Neural progenitor cell (in vitro differentiated cells): Measurements from ENCODE around the gene ABLIM2. TPM values are rescaled to one million over a fixed set of nuclear protein-coding genes. Genes with fewer than 3 reads are reported as not detected.

Experiments
- DNase-seq: peaks from one replicate; pipeline ENCODE4 v3.0.0-alpha.2; 2016; ENCODE audit warnings: low spot score
- H2AFZ ChIP-seq: fragments of 200-600 bp; sonication (generic); replicated peaks from 2 replicates; pipeline ENCODE4 v1.6.1; 2016; ENCODE audit warnings: antibody characterized with exemption
- H3F3A ChIP-seq: fragments of 200-600 bp; sonication (generic); 2 replicates; pipeline ENCODE4 v1.6.1; 2016; ENCODE audit warnings: antibody characterized with exemption, low read depth
- H3K27ac ChIP-seq: fragments of 200-600 bp; sonication (generic); 2 replicates; pipeline ENCODE4 v1.5.1; 2016; ENCODE audit warnings: mild to moderate bottlenecking
- H3K27me3 ChIP-seq: fragments of 200-600 bp; sonication (generic); 2 replicates; pipeline ENCODE4 v1.6.1; 2016; ENCODE audit warnings: mild to moderate bottlenecking, moderate library complexity
- H3K36me3 ChIP-seq: fragments of 200-600 bp; sonication (generic); 2 replicates; pipeline ENCODE4 v1.5.1; 2016
- H3K4me1 ChIP-seq: fragments of 200-600 bp; sonication (generic); 2 replicates; pipeline ENCODE4 v1.6.1; 2016; ENCODE audit warnings: mixed run types
- H3K4me2 ChIP-seq: fragments of 200-600 bp; sonication (generic); 2 replicates; pipeline ENCODE4 v1.6.1; 2016
- H3K4me3 ChIP-seq: fragments of 200-600 bp; sonication (generic); 2 replicates; pipeline ENCODE4 v1.5.1; 2016
- H3K79me2 ChIP-seq: fragments of 200-600 bp; sonication (generic); 2 replicates; pipeline ENCODE4 v1.6.1; 2016; ENCODE audit warnings: low read depth
- H3K9ac ChIP-seq: fragments of 200-600 bp; sonication (generic); 2 replicates; pipeline ENCODE4 v1.6.1; 2016
- H3K9me3 ChIP-seq: fragments of 200-600 bp; sonication (generic); 2 replicates; pipeline ENCODE4 v1.5.1; 2016; ENCODE audit warnings: low read depth
- H4K20me1 ChIP-seq: fragments of 200-600 bp; sonication (generic); 2 replicates; pipeline ENCODE4 v1.6.1; 2016; ENCODE audit warnings: low read depth
- H3K27ac Mint-ChIP-seq: 3 replicates; pipeline ENCODE4 v1.8.0; 2021; ENCODE audit warnings: mixed read lengths
- H3K27me3 Mint-ChIP-seq: 2 replicates; pipeline ENCODE4 v1.8.0; 2022; ENCODE audit warnings: low read depth, mild to moderate bottlenecking, inconsistent platforms, moderate library complexity, mixed read lengths; ENCODE audit not compliant: insufficient read depth
- H3K36me3 Mint-ChIP-seq: 3 replicates; pipeline ENCODE4 v1.8.0; 2021; ENCODE audit warnings: mixed read lengths
- H3K4me1 Mint-ChIP-seq: 3 replicates; pipeline ENCODE4 v1.8.0; 2021; ENCODE audit warnings: mixed read lengths
- H3K4me3 Mint-ChIP-seq: 3 replicates; pipeline ENCODE4 v1.8.0; 2021; ENCODE audit warnings: mild to moderate bottlenecking, moderate library complexity, mixed read lengths
- H3K9me3 Mint-ChIP-seq: 3 replicates; pipeline ENCODE4 v1.8.0; 2020; ENCODE audit warnings: mixed read lengths
- EZH2 ChIP-seq: fragments of 200-600 bp; sonication (generic); IDR thresholded peaks from 2 replicates; pipeline ENCODE4 v1.6.1; 2017; ENCODE audit warnings: antibody characterized with exemption, mild to moderate bottlenecking, moderate library complexity
- EZH2phosphoT487 ChIP-seq: fragments of 200-600 bp; sonication (generic); IDR thresholded peaks from 2 replicates; pipeline ENCODE4 v1.6.1; 2017; ENCODE audit warnings: antibody characterized with exemption
- total RNA-seq: library from RNA; depleted of rRNA; stranded (reverse); fragments of >200 nt; gene quantifications from 2 replicates; pipeline ENCODE4 v1.2.3, GENCODE V29; 2015; ENCODE audit warnings: low replicate concordance
- TF ChIP-seq, protein P1 (sequence below): fragments of 200-600 bp; sonication (generic); IDR thresholded peaks from 2 replicates; pipeline ENCODE4 v1.5.1; 2017; ENCODE audit warnings: antibody characterized with exemption, mild to moderate bottlenecking

ABLIM2 gene
- total RNA-seq, 1 donor from 2014 or later = 0.24 TPM

DNA sequence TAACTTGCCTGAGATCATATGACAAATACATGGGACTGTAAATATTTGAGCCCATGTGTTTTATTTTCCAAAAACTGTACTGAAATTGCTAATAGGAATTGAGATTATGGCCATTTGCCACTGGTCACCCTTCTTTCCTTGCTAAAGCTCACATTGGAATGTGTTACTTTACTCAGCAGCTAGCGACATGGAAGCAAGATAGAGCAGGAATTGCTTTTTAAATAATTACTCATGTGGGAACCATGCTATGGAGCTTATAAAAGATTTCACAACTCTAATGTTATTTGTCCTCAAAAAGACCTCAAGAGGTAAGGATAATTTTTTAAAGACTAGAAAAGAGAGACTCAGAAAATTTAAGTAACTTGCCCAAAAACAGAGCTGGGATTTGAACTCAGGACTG is 170.2 kb downstream of the ABLIM2 start:
- no peaks in the 10 kb centered on the region for H3K9me3 Mint-ChIP-seq
- no peak for TF ChIP-seq EZH2phosphoT487
- TF ChIP-seq, protein P1, sequence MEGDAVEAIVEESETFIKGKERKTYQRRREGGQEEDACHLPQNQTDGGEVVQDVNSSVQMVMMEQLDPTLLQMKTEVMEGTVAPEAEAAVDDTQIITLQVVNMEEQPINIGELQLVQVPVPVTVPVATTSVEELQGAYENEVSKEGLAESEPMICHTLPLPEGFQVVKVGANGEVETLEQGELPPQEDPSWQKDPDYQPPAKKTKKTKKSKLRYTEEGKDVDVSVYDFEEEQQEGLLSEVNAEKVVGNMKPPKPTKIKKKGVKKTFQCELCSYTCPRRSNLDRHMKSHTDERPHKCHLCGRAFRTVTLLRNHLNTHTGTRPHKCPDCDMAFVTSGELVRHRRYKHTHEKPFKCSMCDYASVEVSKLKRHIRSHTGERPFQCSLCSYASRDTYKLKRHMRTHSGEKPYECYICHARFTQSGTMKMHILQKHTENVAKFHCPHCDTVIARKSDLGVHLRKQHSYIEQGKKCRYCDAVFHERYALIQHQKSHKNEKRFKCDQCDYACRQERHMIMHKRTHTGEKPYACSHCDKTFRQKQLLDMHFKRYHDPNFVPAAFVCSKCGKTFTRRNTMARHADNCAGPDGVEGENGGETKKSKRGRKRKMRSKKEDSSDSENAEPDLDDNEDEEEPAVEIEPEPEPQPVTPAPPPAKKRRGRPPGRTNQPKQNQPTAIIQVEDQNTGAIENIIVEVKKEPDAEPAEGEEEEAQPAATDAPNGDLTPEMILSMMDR = no peak
- no peak for TF ChIP-seq EZH2
- no peak for DNase-seq
- no peak overlapping the region for H3K27ac Mint-ChIP-seq
- no peaks in the 10 kb centered on the region for H3K4me1 ChIP-seq
- H3K36me3 ChIP-seq = no peaks in the 10 kb centered on the region
- no peak overlapping the region for H3K4me3 Mint-ChIP-seq
- H3K4me2 ChIP-seq = no peak overlapping the region
- H4K20me1 ChIP-seq = no peaks in the 10 kb centered on the region
- no peak overlapping the region for H3K27ac ChIP-seq
- no peaks in the 10 kb centered on the region for H3K9me3 ChIP-seq
- H3K4me3 ChIP-seq = no peak overlapping the region
- H3K79me2 ChIP-seq = no peaks in the 10 kb centered on the region
- H3K27me3 Mint-ChIP-seq = peaks cover 2% of the 10 kb centered on the region
- no peak overlapping the region for H2AFZ ChIP-seq
- H3K36me3 Mint-ChIP-seq = no peaks in the 10 kb centered on the region
- H3K9ac ChIP-seq = no peak overlapping the region
- no peaks in the 10 kb centered on the region for H3F3A ChIP-seq
- peaks cover 14% of the 10 kb centered on the region for H3K4me1 Mint-ChIP-seq
- no peaks in the 10 kb centered on the region for H3K27me3 ChIP-seq

DNA sequence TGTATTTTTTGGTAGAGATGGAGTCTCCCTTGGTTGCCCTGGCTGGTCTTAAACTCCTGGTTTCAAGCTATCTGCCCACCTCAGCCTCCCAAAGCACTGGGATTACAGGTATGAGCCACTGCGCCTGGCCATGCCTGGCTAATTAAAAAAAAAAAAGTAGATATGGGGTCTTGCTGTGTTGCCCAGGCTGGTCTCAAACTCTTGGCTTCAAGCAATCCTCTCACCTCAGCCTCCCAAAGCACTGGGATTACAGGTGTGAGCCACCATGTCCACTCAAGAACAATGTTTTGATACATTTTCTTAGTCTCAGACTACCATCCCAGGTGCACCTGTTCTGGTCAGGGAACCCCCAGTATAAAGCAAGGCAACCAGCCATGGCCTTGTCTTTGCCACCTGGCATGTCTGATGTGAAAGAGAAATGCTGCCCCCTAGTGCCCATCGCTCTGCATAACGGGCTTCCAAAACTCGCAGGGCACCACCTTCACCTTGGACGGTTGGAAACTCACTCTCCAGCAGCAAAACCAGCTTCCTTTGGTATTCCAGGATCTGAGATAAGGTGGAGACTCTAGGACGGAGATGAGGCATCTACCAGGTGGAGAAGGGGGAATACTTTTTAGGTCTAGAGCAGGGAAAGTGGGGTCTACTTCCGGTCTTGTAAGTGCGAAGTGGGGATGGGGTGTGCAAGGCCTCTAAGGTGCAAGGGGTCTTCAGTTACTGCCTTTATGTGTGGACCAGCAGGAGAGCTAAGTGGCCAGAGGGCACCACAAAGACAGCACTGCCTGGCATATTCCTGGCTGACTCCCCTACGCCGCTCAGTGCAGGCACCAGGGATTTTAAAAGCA is 171.2 kb downstream of the ABLIM2 start:
- Mint-ChIP-seq H3K9me3 (no peaks in the 10 kb centered on the region), H3K27ac (peak overlapping the region; percentile 93), H3K4me3 (no peak overlapping the region), H3K36me3 (no peaks in the 10 kb centered on the region), H3K4me1 (peaks cover 14% of the 10 kb centered on the region), H3K27me3 (peaks cover 2% of the 10 kb centered on the region)
- Histone ChIP-seq H3K9ac (no peak overlapping the region), H2AFZ (no peak overlapping the region), H3K4me2 (no peak overlapping the region), H3K79me2 (no peaks in the 10 kb centered on the region), H3K27me3 (no peaks in the 10 kb centered on the region), H3K27ac (no peak overlapping the region), H3K36me3 (no peaks in the 10 kb centered on the region), H3K4me3 (no peak overlapping the region), H4K20me1 (no peaks in the 10 kb centered on the region), H3K9me3 (no peaks in the 10 kb centered on the region), H3K4me1 (no peaks in the 10 kb centered on the region), H3F3A (no peaks in the 10 kb centered on the region)
- peak; percentile 80 for DNase-seq
- TF ChIP-seq EZH2phosphoT487 (no peak), EZH2 (no peak)
- TF ChIP-seq, protein P1 = peak; percentile 91

DNA sequence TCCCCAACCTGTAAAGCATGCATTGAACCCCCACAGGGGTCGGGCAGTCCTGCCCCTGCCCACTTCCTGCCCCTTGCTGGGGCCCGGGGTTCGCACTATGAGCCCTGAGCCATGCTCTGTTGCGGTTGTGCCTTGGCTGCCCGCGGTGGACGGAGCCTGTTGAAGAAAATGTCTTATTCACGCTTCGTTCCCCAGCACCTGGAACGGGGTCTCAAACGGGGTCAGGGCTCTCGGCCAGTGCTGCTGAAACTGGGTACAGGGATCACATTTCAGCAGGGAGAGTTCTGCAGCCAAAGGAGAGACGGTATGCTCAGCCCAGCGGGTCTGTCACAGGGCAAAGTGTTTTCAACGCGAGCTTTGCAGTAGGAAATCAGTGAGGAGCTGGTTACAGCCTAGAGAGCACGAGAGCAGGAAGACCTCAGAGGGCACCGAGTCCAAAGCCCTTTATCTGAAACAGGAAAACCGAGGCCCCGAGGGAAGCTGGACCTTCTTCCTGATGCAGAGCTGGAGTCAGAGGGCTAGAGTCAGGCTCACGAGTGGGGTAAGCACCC is 172.6 kb downstream of the ABLIM2 start:
- H3K4me3 ChIP-seq = no peak overlapping the region
- no peak overlapping the region for H3K27ac ChIP-seq
- Mint-ChIP-seq H3K27me3 (peaks cover 4% of the 10 kb centered on the region), H3K36me3 (no peaks in the 10 kb centered on the region), H3K27ac (peak overlapping the region; percentile 74), H3K9me3 (no peaks in the 10 kb centered on the region), H3K4me1 (peaks cover 11% of the 10 kb centered on the region), H3K4me3 (no peak overlapping the region)
- H3K36me3 ChIP-seq = no peaks in the 10 kb centered on the region
- no peak for DNase-seq
- no peaks in the 10 kb centered on the region for H3F3A ChIP-seq
- H4K20me1 ChIP-seq = no peaks in the 10 kb centered on the region
- H3K79me2 ChIP-seq = no peaks in the 10 kb centered on the region
- H3K27me3 ChIP-seq = no peaks in the 10 kb centered on the region
- H2AFZ ChIP-seq = no peak overlapping the region
- H3K9me3 ChIP-seq = no peaks in the 10 kb centered on the region
- no peaks in the 10 kb centered on the region for H3K4me1 ChIP-seq
- no peak overlapping the region for H3K4me2 ChIP-seq
- H3K9ac ChIP-seq = no peak overlapping the region
- TF ChIP-seq, protein P1 = no peak
- TF ChIP-seq EZH2phosphoT487 = no peak
- no peak for TF ChIP-seq EZH2
